Stimulated activated memory B cell treated with anti-CD40 and anti-IgM and Interleukin-4, amounts not matched to agents 10 μg/mL and 1 μg/mL and 100 μg/mL, for 72 hours (primary cell): ENCODE results near the gene EMC9.
A peak's percentile ranks its signal among the peaks of the same experiment; 100 is the strongest.

Source experiments
- ATAC-seq: fragments of 150-1000 bp; cut with Tn5 transposase; 2 replicates; pipeline ENCODE4 v1.10.0; 2021
- H3K27ac Mint-ChIP-seq: one replicate; pipeline ENCODE4 v1.8.0; 2022; ENCODE audit warnings: mild to moderate bottlenecking, mixed read lengths
- H3K27me3 Mint-ChIP-seq: one replicate; pipeline ENCODE4 v1.8.0; 2022; ENCODE audit warnings: mixed read lengths
- H3K36me3 Mint-ChIP-seq: one replicate; pipeline ENCODE4 v1.8.0; 2022; ENCODE audit warnings: mixed read lengths
- H3K4me1 Mint-ChIP-seq: one replicate; pipeline ENCODE4 v1.8.0; 2022; ENCODE audit warnings: mixed read lengths
- H3K4me3 Mint-ChIP-seq: one replicate; pipeline ENCODE4 v1.8.0; 2022; ENCODE audit warnings: mild to moderate bottlenecking, moderate library complexity, mixed read lengths
- H3K9me3 Mint-ChIP-seq: one replicate; pipeline ENCODE4 v1.8.0; 2022; ENCODE audit warnings: mixed read lengths

EMC9 gene

DNA sequence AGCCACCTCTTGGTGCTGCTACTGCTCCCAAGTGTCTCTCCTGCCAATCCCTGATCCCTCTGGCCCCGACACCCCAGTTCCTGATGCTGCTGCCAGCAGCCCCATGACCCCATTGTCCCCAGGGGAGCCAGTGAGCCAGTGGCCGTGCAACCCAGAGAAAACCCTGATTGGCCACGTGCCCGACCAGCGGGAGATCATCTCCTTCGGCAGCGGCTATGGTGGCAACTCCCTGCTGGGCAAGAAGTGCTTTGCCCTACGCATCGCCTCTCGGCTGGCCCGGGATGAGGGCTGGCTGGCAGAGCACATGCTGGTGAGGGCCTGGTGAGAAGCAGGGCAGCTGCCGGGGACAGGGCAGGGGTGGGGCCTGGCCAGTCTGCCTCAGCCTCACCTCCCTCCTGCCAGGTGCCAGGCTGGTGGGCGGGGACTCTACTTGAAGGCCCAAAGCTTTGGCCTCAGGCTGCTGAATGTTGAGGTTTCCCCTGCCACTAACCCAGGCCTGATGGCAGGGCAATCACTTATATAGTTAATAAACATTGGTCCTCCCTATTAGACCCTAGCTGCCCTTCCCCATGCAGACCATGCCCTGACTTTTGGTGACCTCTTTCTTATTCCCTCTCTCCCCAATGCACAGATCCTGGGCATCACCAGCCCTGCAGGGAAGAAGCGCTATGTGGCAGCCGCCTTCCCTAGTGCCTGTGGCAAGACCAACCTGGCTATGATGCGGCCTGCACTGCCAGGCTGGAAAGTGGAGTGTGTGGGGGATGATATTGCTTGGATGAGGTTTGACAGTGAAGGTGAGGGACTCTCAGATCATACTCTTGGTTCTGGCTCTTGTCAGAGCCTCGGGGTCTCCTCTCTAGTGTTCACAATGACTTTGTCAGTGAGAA, 42.2 kb downstream of the EMC9 start:
- Mint-ChIP-seq H3K36me3 (peaks cover 30% of the 10 kb centered on the region), H3K27ac (no peak overlapping the region), H3K4me1 (peaks cover 21% of the 10 kb centered on the region), H3K9me3 (no peaks in the 10 kb centered on the region), H3K4me3 (no peak overlapping the region), H3K27me3 (no peaks in the 10 kb centered on the region)
- no peak for ATAC-seq

DNA sequence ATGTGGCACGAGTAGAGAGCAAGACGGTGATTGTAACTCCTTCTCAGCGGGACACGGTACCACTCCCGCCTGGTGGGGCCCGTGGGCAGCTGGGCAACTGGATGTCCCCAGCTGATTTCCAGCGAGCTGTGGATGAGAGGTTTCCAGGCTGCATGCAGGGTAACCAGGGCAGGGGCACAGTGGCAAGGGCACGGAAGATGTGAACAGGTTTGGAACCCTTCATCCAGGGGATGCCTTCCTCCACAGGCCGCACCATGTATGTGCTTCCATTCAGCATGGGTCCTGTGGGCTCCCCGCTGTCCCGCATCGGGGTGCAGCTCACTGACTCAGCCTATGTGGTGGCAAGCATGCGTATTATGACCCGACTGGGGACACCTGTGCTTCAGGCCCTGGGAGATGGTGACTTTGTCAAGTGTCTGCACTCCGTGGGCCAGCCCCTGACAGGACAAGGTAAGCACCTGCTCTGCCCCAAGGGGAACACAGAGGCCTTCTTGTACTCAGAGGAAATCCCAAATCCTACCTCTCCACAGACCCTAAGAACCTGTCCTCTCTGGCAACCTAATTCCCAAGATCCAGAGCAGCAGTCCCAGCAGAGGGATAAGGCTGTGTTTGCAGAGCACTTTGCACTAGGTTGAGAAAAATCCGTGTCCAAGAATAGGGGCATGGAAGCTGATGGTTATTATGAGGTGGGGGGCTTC, 43.0 kb downstream of the EMC9 start:
- Mint-ChIP-seq H3K9me3 (no peaks in the 10 kb centered on the region), H3K27ac (no peak overlapping the region), H3K4me1 (peaks cover 25% of the 10 kb centered on the region), H3K4me3 (no peak overlapping the region), H3K36me3 (peaks cover 22% of the 10 kb centered on the region), H3K27me3 (no peaks in the 10 kb centered on the region)
- no peak for ATAC-seq

DNA sequence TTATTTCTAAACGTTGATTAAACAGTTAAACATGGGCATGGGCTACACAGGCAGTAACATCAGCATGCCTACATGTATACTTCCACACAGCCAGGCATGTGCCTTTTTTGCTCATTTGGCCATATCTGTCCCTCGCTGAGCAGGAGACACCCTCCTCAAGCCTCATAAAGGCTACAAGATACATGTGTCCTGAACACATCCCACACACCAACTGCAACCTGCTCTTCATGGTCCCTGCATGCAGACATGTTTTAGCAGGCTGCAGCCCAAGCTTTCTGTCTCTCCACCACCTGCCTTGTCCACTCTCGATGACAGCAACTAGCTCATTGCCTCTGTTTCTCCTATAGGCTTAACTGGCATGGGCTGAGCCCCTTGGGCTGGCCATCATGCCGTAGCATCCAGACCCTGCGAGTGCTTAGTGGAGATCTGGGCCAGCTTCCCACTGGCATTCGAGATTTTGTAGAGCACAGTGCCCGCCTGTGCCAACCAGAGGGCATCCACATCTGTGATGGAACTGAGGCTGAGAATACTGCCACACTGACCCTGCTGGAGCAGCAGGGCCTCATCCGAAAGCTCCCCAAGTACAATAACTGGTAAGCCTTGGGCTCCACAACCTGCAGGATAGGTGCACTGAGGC, 44.7 kb downstream of the EMC9 start:
- Mint-ChIP-seq H3K27ac (peak overlapping the region; percentile 97), H3K4me1 (peaks cover 30% of the 10 kb centered on the region), H3K36me3 (peaks cover 13% of the 10 kb centered on the region)

DNA sequence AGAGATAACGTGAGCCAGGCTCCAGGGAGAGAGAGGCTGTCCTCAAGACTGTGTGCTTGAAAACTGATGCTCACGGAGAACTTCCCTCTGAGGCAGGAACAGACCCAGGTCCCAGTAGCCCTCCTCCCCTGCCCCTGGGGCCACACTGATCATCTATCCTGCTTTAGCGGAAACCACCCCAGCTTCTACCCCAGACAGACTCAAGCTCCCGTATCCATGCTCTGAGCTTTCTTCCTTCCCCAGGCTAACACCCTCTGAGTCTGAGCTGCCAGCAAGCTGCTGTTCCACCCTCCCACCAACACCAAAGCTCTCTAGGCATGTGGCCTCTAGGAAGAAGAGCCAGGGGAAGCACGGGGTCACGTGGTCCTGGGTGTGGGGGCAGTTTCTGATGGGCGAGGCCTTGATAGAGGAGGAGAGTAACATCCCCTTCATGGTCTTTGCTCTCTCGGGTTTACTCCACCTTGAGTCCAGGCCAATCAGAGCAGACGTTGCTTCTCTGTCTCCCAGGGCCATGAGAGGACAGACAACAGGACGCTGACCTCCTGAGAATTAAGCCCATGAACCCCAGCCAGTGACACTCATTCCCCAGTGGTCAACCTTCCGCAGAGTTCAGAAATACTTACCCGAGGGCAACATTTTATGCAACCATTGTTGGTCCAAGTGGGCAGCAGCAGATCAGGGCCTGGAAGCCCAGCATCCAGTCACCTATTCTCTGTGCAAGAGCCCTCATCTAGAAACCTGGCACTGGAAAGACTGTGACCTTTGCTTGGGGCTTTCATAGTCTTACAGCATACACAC, 45.9 kb downstream of the EMC9 start:
- Mint-ChIP-seq H3K4me1 (peaks cover 35% of the 10 kb centered on the region), H3K9me3 (no peaks in the 10 kb centered on the region), H3K27ac (peak overlapping the region; percentile 97), H3K27me3 (no peaks in the 10 kb centered on the region), H3K4me3 (peak overlapping the region; percentile 96), H3K36me3 (peaks cover 13% of the 10 kb centered on the region)
- peak; percentile 87 for ATAC-seq

More for the DNA sequence above, 44.7 kb downstream of the EMC9 start:
- Mint-ChIP-seq H3K9me3 (no peaks in the 10 kb centered on the region), H3K27me3 (no peaks in the 10 kb centered on the region), H3K4me3 (peak overlapping the region; percentile 27)
- ATAC-seq: no peak

DNA sequence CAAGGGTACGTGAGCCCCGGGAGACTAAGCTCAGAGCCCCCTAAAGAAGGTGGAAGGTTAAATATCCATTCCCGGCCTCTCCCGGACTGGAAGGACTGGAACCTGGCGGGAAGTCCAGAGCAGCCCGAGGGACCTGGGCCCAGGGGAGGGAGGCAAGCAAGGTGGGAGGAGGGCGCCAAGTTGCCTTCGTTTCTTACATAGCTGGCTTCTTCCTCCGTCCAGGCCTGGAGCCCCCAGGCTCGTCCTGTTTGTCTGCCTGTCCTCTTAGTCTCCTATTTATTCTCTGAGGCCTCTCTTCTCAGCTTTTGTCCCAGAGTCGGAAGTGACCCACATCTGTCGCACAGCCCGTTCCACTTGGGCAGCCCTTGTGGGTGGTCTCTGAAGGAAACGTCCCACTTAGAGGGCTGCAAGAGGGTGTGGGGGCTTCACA, 46.5 kb downstream of the EMC9 start:
- Mint-ChIP-seq H3K4me3 (peak overlapping the region; percentile 96), H3K36me3 (peaks cover 8% of the 10 kb centered on the region), H3K4me1 (peaks cover 39% of the 10 kb centered on the region), H3K27me3 (no peaks in the 10 kb centered on the region), H3K9me3 (no peaks in the 10 kb centered on the region), H3K27ac (peak overlapping the region; percentile 97)
- ATAC-seq: peak; percentile 0

DNA sequence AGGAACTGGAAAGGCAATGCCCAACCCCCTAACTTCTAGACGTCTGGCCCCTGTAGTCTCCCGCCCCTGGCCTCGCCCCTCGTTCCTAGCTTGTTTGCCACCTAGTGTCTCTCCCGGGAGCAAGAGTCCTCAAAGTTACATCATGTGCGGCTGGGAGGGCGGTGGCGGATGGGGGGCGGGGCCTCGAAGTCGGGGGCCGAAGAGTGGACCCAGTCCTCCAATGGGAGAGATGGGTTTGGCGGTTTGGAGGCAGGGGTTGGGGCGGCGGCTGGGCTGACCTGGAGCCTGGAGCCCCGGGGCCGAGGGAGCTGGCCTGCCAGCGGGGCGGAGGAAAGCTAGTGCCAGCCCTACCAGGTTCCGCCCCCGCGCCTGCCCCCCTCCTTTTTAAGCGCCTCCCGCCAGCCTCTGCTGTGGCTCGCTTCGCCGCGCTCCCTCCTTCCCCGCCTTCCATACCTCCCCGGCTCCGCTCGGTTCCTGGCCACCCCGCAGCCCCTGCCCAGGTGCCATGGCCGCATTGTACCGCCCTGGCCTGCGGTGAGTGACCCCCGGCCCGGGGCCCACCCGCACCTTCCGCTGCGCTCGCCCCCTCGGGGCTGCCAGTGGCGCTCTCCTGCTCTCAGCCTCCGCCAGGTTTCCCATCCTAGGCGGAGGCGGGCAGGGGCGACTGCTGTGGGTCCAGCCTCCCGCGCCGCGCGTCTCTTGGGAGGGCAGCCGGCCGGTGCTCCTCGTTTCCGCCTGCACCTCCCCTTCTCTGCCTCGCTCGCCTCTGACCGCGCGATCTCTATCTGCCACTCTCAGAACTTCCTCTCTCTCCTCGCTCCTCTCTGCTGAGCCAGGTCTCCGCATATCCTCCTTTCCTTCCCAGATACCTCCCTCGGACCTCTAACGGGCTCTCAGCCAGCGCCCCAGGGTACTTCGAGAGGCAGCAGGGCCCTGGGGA, 47.2 kb downstream of the EMC9 start, which contains the start of gene PCK2:
TSS of gene PCK2 (plus strand) at position 411 of the 940 bp plus-strand sequence. CDS start at position 506, 95 bp downstream.
- peak within 1 kb of the TSS; percentile 97 for H3K27ac Mint-ChIP-seq
- H3K36me3 Mint-ChIP-seq: peaks cover 4% of the 10 kb centered on the region
- H3K4me3 Mint-ChIP-seq: peak within 1 kb of the TSS; percentile 96
- peak; percentile 81 for ATAC-seq
- peaks cover 39% of the 10 kb centered on the region for H3K4me1 Mint-ChIP-seq
- H3K27me3 Mint-ChIP-seq: no peaks in the 10 kb centered on the region
- no peaks in the 10 kb centered on the region for H3K9me3 Mint-ChIP-seq

DNA sequence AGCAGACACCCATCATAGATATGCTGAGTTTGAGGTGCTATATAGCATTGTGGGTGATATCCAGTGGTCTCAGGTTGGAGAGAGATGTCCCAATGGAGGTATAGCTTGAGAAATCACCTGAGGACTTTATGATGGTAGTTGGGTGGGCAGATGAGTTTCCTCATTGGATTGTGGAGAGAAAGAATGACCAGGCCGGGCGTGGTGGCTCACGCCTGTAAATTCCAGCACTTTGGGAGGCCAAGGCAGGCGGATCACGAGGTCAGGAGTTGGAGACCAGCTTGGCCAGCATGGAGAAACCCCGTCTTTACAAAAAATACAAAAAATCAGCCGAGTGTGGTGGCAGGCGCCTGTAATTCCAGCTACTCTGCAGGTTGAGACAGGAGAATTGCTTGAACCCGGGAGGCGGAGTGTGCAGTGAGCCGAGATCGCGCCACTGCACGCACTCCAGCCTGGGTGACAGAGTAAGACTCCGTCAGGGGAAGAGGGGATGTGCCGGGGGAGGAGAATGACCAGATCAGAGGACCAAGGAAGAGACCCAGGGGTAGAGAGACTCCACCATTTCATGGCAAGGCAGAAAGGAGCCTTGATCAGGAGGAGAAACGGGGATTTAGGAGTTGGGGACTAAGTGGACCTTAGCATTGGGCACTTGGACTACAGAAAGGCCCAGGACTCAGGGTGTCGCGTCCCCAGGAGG, 48.0 kb downstream of the EMC9 start:
- peaks cover 4% of the 10 kb centered on the region for H3K36me3 Mint-ChIP-seq
- peak overlapping the region; percentile 97 for H3K27ac Mint-ChIP-seq
- peaks cover 39% of the 10 kb centered on the region for H3K4me1 Mint-ChIP-seq
- H3K4me3 Mint-ChIP-seq: peak overlapping the region; percentile 96
- no peak for ATAC-seq
- no peaks in the 10 kb centered on the region for H3K27me3 Mint-ChIP-seq
- H3K9me3 Mint-ChIP-seq: no peaks in the 10 kb centered on the region

DNA sequence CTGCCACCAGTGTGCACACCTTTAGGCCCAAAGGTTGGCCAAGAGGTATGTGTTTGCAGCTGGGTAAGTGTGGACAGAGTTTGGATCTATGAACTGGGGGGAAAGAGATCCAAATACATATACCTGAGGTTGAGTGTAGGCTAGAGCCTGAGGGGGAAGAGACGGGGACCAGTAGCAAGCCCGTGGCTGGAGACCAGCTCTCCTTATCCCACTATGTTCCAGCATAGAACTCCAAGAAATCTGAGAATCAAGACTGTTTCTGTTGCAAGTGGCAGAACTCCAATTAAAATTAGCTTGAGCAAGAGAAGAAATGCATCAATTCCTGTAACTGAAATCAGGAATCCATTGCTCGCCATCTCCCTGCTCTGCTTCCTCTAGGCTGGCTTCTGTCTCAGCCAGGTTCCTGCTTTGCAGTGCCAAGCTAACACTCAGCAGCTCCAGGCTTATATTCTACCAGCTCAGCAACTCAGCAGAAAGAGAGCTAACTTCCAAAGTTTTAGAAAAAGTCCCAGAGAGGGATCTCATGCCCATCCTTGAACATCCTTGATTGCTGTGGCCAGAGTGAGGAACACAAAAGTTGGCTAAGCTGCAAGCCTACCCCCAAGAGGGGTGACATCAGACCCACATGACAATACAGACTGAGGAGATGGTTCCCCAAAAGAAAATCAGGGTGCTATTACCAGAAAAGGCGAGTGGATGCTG, 48.7 kb downstream of the EMC9 start:
- H3K27me3 Mint-ChIP-seq: no peaks in the 10 kb centered on the region
- peak overlapping the region; percentile 97 for H3K27ac Mint-ChIP-seq
- H3K36me3 Mint-ChIP-seq: peaks cover 4% of the 10 kb centered on the region
- ATAC-seq: no peak
- no peaks in the 10 kb centered on the region for H3K9me3 Mint-ChIP-seq
- peak overlapping the region; percentile 96 for H3K4me3 Mint-ChIP-seq
- peaks cover 39% of the 10 kb centered on the region for H3K4me1 Mint-ChIP-seq

DNA sequence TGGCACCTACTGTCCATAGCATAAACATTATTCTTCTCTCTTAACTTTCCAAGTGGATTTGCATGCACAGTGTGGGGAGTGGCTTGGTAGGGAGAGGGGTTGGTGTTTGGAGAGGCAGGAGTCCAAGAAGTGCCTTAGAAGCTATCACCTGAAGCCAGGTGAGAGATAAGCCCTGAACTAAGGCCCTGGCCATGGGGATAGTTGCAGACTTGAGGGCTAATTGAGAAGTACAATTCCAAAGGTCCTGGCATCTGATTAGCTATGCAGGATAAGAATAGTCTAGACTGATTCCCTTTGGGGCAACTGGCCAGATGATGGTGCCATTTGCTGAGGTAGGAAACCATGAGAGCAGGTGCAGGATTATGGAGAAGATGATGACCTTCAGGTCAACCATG, 49.3 kb downstream of the EMC9 start:
- no peak overlapping the region for H3K4me3 Mint-ChIP-seq

DNA sequence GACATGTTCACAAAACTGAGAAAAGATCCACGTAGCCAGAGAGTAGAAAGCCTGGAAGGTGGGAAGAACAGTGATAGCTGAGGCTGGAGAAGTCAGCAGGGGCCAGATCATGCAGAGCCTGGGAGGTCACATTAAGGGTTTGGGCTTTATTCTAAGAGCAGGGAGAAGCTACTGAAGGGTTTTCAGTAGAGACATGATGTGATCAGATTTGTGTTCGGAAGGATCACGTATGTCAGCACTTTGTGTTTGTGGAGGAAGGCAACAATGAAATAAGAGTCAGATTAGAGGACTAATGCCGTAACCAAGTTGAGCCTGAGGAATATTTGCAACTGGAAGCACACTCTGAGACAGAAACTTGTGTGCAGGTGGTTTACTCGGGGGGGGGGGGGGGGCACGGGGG, 51.5 kb downstream of the EMC9 start:
- Mint-ChIP-seq H3K4me1 (peaks cover 26% of the 10 kb centered on the region), H3K36me3 (no peaks in the 10 kb centered on the region), H3K27me3 (no peaks in the 10 kb centered on the region), H3K9me3 (no peaks in the 10 kb centered on the region), H3K27ac (no peak overlapping the region), H3K4me3 (no peak overlapping the region)
- ATAC-seq: no peak

More for the DNA sequence above, 49.3 kb downstream of the EMC9 start:
- Mint-ChIP-seq H3K9me3 (no peaks in the 10 kb centered on the region), H3K27ac (peak overlapping the region; percentile 97), H3K27me3 (no peaks in the 10 kb centered on the region), H3K4me1 (peaks cover 39% of the 10 kb centered on the region), H3K36me3 (peaks cover 4% of the 10 kb centered on the region)
- ATAC-seq: no peak
